Measurements from ENCODE around the gene TMC8. TPM values are rescaled to one million over a fixed set of nuclear protein-coding genes. Genes with fewer than 3 reads are reported as not detected.
A peak's percentile ranks its signal among the peaks of the same experiment; 100 is the strongest.

Gene TMC8
- total and polyA plus RNA-seq, 11 donors, result 0.81 to 21.6 (median 1.2) TPM

- Histone ChIP-seq H3K4me1 (peaks cover 0 to 27% (median 13%) of the 10 kb centered on the region in 12 donors), H3K9me3 (no peaks in the 10 kb centered on the region), H3K36me3 (peaks cover 0 to 87% (median 38%) of the 10 kb centered on the region in 9 donors), H3K4me3 (no peak overlapping the region), H3K27me3 (no peaks in the 10 kb centered on the region), H3K27ac (no peak overlapping the region)
- TF ChIP-seq CTCF (IDR thresholded peaks at IDR 0.05), result no peak
- no peak for TF ChIP-seq POLR2A (IDR thresholded peaks at IDR 0.05)
- WGBS, 4 donors, result 83 to 98% (median 89%) methylated on average over 6 to 14 of the region's 14 CpGs
- intact Hi-C loops (cut with DNase I), result loop anchor here in 5 of 10 donors (10.0 kb wide), 1 partner anchor 306 kb away; no protein-coding TSS in a partner anchor
- peak in 1 of 5 donors; percentile 24 for DNase-seq
- no peak for ATAC-seq
Observed at GRCh38 chr17:78118801-78119241, 11.8 kb upstream of the TMC8 start.

- intact Hi-C loops (cut with DNase I), result no loop called here
- H3K4me1 ChIP-seq, result peaks cover 1 to 32% (median 16%) of the 10 kb centered on the region in 12 donors
- no peak for TF ChIP-seq CTCF (IDR thresholded peaks at IDR 0.05)
- no peak for TF ChIP-seq POLR2A (IDR thresholded peaks at IDR 0.05)
- no peak for DNase-seq
- H3K9me3 ChIP-seq, result no peaks in the 10 kb centered on the region
- no peak overlapping the region for H3K4me3 ChIP-seq
- WGBS, 4 donors, result 94 to 98% (median 96%) methylated on average over 5 to 13 of the region's 13 CpGs; no CpG with 5 or more reads in 1 of the 4 donors
- ATAC-seq, result no peak
- no peak overlapping the region for H3K27ac ChIP-seq
- H3K27me3 ChIP-seq, result no peaks in the 10 kb centered on the region
- H3K36me3 ChIP-seq, result peaks cover 0 to 90% (median 50%) of the 10 kb centered on the region in 9 donors
Observed at GRCh38 chr17:78120537-78120936, 10.0 kb upstream of the TMC8 start.

- no peak for ATAC-seq
- peak in 1 of 5 donors; percentile 23 for DNase-seq
- TF ChIP-seq CTCF (IDR thresholded peaks at IDR 0.05) (no peak), POLR2A (IDR thresholded peaks at IDR 0.05) (no peak)
- Histone ChIP-seq H3K4me3 (peak overlapping the region in 1 of 12 donors; percentile 34), H3K27me3 (no peaks in the 10 kb centered on the region), H3K36me3 (peaks cover 0 to 96% (median 50%) of the 10 kb centered on the region in 9 donors), H3K27ac (peak overlapping the region in 1 of 12 donors; percentile 70), H3K4me1 (peaks cover 7 to 39% (median 23%) of the 10 kb centered on the region in 12 donors), H3K9me3 (no peaks in the 10 kb centered on the region)
- WGBS, 4 donors, result 81 to 90% (median 86%) methylated on average over 22 to 35 of the region's 35 CpGs
- intact Hi-C loops (cut with DNase I), result no loop called here
Observed at GRCh38 chr17:78120971-78121800, 9.4 kb upstream of the TMC8 start.

GRCh38 chr17:78121801-78122215 is 8.8 kb upstream of the TMC8 start:
- no peak for DNase-seq
- TF ChIP-seq POLR2A (IDR thresholded peaks at IDR 0.05), result no peak
- TF ChIP-seq CTCF (IDR thresholded peaks at IDR 0.05), result no peak
- H3K36me3 ChIP-seq, result peaks cover 0 to 96% (median 45%) of the 10 kb centered on the region in 9 donors
- intact Hi-C loops (cut with DNase I), result no loop called here
- WGBS, 4 donors, result 30 to 80% (median 73%) methylated on average over 2 to 11 of the region's 11 CpGs
- H3K27me3 ChIP-seq, result no peaks in the 10 kb centered on the region
- peak overlapping the region in 1 of 12 donors; percentile 34 for H3K4me3 ChIP-seq
- H3K9me3 ChIP-seq, result no peaks in the 10 kb centered on the region
- ATAC-seq, result no peak
- peaks cover 13 to 45% (median 29%) of the 10 kb centered on the region in 12 donors for H3K4me1 ChIP-seq
- H3K27ac ChIP-seq, result peak overlapping the region in 1 of 12 donors; percentile 70
